ENCODE data around the gene SLIRP. TPM values are rescaled to one million over a fixed set of nuclear protein-coding genes. Genes with fewer than 3 reads are reported as not detected.

SLIRP gene
- total and polyA plus RNA-seq, 12 donors, result 70.6 to 744 (median 127) TPM

GRCh38 chr14:77717608-77718305 lies 9.9 kb downstream of the SLIRP start:
- intact Hi-C loops (cut with DNase I), result no loop called here
- no peaks in the 10 kb centered on the region for H3K27me3 ChIP-seq
- H3K4me1 ChIP-seq (replicated peaks in 1 of 2), result no peaks in the 10 kb centered on the region
- 79 to 88% (median 82%) methylated on average over 5 of the region's 5 CpGs for WGBS, 4 donors
- peaks cover 0 to 85% of the 10 kb centered on the region in 2 donors for H3K36me3 ChIP-seq (replicated peaks in 1 of 2)
- no peak for TF ChIP-seq POLR2A (IDR thresholded peaks at IDR 0.05)
- no peak for TF ChIP-seq CTCF (IDR thresholded peaks at IDR 0.05)
- H3K27ac ChIP-seq, result no peak overlapping the region
- no peak for DNase-seq
- H3K4me3 ChIP-seq, result no peak overlapping the region
- no peaks in the 10 kb centered on the region for H3K9me3 ChIP-seq (replicated peaks in 1 of 3)

GRCh38 chr14:77721437-77721836 lies 13.5 kb downstream of the SLIRP start:
- H3K36me3 ChIP-seq (replicated peaks in 1 of 2), result peaks cover 0 to 96% of the 10 kb centered on the region in 2 donors
- no peaks in the 10 kb centered on the region for H3K4me1 ChIP-seq (replicated peaks in 1 of 2)
- intact Hi-C loops (cut with DNase I), result no loop called here
- H3K27me3 ChIP-seq, result no peaks in the 10 kb centered on the region
- DNase-seq, result no peak
- H3K4me3 ChIP-seq, result no peak overlapping the region
- H3K9me3 ChIP-seq (replicated peaks in 1 of 3), result no peaks in the 10 kb centered on the region
- TF ChIP-seq POLR2A (IDR thresholded peaks at IDR 0.05) (no peak), CTCF (IDR thresholded peaks at IDR 0.05) (no peak)
- 92 to 95% (median 94%) methylated on average over 5 of the region's 5 CpGs for WGBS, 4 donors
- no peak overlapping the region for H3K27ac ChIP-seq

- H3K4me1 ChIP-seq (replicated peaks in 1 of 2), result no peaks in the 10 kb centered on the region
- H3K4me3 ChIP-seq, result no peak overlapping the region
- no peak for TF ChIP-seq POLR2A (IDR thresholded peaks at IDR 0.05)
- no peak for TF ChIP-seq CTCF (IDR thresholded peaks at IDR 0.05)
- peaks cover 0 to 96% of the 10 kb centered on the region in 2 donors for H3K36me3 ChIP-seq (replicated peaks in 1 of 2)
- H3K9me3 ChIP-seq (replicated peaks in 1 of 3), result no peaks in the 10 kb centered on the region
- intact Hi-C loops (cut with DNase I), result no loop called here
- WGBS, 4 donors, result 95 to 96% (median 96%) methylated on average over 3 of the region's 3 CpGs
- H3K27ac ChIP-seq, result no peak overlapping the region
- DNase-seq, result no peak
- no peaks in the 10 kb centered on the region for H3K27me3 ChIP-seq
These were observed 14.4 kb downstream of the SLIRP start for GRCh38 chr14:77722301-77722700.

- no peaks in the 10 kb centered on the region for H3K9me3 ChIP-seq (replicated peaks in 1 of 3)
- 47 to 58% (median 52%) methylated on average over 3 of the region's 3 CpGs for WGBS, 4 donors
- no peak overlapping the region for H3K27ac ChIP-seq
- DNase-seq, result no peak
- no peaks in the 10 kb centered on the region for H3K27me3 ChIP-seq
- H3K4me1 ChIP-seq (replicated peaks in 1 of 2), result peaks cover 0 to 4% of the 10 kb centered on the region in 2 donors
- no peak for TF ChIP-seq CTCF (IDR thresholded peaks at IDR 0.05)
- no peak for TF ChIP-seq POLR2A (IDR thresholded peaks at IDR 0.05)
- intact Hi-C loops (cut with DNase I), result no loop called here
- H3K4me3 ChIP-seq, result no peak overlapping the region
- H3K36me3 ChIP-seq (replicated peaks in 1 of 2), result peaks cover 0 to 99% of the 10 kb centered on the region in 2 donors
These were observed 23.1 kb downstream of the SLIRP start for GRCh38 chr14:77730976-77731497.

Data from adrenal gland (tissue), 12 donors.